ENCODE data around the gene STX17.
"Not testable (repeated sequence)": the region's sequence is repeated elsewhere in the genome, so short reads cannot be mapped to it uniquely, and the experiment has no call there.

STX17 gene

DNA sequence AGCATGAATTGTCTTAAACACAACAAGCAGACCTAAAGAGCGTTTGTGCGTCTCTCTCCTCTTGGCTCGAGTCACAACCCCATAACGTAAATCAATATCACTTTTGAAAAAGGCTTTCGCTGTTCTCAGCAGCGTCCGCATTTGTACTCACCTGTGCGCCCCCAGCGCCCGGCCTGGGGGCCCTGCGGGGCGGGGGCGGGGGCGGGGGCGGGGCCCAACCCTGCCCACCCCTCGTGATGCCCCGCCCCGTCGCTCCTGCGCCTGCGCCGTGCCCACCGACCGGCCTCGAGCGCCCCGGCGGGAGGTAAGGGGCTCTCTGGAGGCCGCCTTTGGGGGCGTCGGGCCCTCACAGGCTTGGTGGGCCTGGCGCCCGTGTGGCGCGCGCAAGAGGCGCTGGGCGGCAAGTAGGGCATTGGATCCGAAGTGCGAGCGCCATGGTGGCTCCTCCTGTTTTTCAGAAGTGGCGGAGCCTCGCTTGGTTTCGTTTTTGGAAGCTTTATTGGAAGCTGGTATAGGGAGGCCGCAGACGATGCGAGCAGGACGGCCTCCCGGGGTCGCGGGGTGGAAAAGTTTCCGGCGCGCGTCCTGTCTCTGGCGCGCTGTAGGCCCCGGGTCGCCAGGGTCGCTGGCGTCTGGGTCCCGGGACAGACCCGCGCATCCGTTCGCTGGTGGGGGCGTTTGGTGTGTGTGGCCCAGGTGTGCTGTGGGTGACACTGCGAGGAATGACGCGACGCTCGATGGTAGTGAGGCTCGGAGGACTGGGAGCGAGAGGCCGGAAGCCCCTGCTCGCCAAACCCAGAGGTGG is at the start of gene STX17:
TSS of gene STX17 (plus strand) at position 252 of the 805 bp plus-strand sequence. CDS start 8,586 bp downstream, outside the sequence.
- peak; percentile 86 for DNase-seq

GRCh38 chr9:99857576-99857975 is 48.9 kb upstream of the STX17 start:
- DNase-seq = not testable (repeated sequence)

DNA sequence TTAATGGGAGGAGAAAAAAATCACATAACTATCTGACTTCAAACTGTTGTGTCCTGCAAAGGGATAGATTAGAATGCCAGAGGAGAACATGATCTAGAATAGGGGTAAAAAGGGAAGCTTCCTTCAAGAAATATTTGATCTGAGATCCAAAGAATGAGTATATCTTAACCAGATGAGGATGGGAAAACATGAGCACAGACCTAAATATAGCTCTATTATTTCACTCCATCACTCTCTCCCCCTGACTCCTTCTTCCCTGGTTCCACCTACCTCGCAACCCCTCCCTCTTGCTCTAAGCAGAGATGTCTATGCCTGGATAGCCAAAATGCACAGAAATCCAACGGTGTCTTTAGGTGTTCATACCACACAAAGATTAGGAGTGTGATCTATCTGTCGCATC is 48.4 kb upstream of the STX17 start:
- no peak for DNase-seq

- DNase-seq = no peak
Observed at GRCh38 chr9:99859243-99859980, 47.0 kb upstream of the STX17 start.

DNA sequence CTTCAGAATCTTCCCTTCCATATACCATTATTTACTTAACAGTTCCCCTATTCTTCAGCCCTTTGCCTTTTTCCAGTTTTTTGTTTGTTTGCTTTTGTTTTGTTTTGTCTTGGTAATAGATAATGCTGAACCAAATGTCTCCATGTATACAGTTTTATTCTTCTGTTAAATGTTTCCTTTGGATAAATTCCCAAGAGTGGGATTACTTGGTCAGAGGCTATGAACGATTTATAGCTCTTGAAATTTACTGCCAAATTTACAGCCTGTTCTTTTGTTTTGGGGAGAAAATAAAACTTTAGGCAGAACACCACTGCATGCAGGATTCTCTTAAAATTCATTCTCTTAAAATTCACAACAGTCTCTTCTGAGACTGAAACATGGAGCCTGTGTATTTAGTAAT is 46.2 kb upstream of the STX17 start:
- no peak for DNase-seq

- DNase-seq = no peak
Observed at GRCh38 chr9:99863955-99864354, 42.5 kb upstream of the STX17 start.

DNA sequence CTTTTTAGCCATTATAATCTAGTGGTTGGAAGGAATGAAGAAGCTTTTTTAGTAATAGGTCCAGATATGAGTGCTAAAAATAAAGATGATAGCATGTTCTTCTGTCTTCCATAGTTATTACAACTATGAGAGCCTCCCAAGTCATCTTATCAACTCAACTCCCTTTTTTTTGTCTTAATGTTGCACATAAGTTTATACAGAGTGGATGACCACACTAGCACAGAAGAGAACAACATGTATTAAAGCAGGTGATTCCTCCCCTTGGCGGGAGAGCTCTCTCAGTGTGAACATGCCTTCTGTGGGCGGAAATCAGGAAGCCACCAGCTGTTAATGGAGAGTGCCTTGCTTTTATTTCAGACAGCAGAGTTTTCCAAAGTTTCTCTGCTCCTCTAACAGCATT is 40.1 kb upstream of the STX17 start:
- no peak for DNase-seq

DNA sequence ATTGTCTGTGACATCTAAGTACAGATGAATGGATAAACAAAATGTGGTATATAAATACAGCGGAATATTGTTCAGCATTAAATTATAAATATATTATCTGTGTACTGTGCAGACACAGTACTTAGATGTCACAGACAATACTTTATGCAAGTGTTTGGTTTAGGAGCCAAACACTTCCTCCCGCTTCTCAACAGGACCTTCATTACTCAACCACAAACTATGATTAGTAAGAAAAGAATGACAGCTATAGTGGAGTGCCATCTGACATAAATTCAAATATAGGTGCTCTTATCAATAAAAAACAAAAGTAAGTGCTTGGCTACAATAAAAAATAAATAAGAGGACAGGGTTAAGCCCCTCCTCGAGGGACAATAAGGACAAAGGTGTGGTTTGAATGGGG is 38.9 kb upstream of the STX17 start:
- DNase-seq = no peak

GRCh38 chr9:99867968-99868367 is 38.5 kb upstream of the STX17 start:
- DNase-seq = no peak

DNA sequence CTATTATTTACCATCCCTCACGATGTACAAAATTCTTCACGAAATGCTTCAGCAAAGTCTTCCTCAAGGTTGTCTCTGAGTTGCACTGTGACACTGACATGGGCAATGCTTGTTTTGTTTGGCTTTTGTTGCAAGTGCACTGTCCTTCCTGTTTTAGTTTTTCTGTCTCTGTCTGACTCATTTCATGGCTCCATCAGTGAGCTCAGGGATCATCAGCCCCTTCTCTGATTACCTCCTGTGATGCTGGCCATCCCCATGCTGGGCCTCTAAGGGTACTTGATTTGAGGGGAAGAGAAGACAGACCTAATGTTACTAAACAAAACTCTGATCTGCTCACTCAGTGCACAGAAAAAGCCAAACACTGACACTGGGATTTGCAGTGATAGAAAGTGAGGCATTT is 37.6 kb upstream of the STX17 start:
- no peak for DNase-seq

- DNase-seq = no peak
Observed at GRCh38 chr9:99870126-99870525, 36.3 kb upstream of the STX17 start.

- DNase-seq = no peak
Observed at GRCh38 chr9:99873531-99873930, 32.9 kb upstream of the STX17 start.

GRCh38 chr9:99873943-99874584 is 32.4 kb upstream of the STX17 start:
- DNase-seq = no peak

DNA sequence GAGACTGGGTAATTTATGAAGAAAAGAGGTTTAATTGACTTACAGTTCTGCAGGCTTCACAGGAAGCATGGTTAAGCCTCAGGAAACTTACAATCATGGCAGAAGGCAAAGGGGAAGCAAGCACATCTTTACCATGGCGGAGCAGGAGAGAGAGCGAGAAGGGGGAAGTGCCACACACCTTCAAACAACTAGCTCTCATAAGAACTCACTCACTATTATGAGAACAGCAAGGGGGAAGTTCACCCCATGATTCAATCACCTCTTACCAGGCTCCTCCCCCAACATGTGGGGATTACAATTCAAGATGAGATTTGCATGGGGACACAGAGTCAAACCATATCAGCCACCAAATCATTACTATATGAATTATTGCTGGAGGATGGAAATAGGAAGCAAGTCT is 30.3 kb upstream of the STX17 start:
- no peak for DNase-seq

- DNase-seq = no peak
Observed at GRCh38 chr9:99878651-99879050, 27.8 kb upstream of the STX17 start.

DNA sequence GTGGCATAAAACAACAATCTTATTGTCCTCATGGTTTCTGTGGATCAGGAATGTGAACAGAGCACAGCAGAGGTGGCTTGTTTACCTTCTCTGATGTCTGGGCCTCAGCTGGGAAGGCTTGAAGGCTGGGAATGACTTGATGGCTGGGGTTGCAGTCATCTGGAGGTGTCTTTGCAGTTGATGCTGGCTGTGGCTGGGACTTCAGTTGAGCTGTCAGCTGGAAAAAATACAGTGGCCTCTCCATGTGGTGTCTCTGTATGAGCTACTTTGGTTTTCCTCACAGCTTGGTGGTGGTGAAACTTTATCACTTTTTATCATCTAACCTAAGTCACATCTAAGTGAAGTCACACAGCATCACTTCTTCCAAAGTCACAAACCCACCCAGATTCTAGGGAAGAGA is 24.7 kb upstream of the STX17 start:
- no peak for DNase-seq

GRCh38 chr9:99885747-99886146 is 20.7 kb upstream of the STX17 start:
- DNase-seq = no peak

DNA sequence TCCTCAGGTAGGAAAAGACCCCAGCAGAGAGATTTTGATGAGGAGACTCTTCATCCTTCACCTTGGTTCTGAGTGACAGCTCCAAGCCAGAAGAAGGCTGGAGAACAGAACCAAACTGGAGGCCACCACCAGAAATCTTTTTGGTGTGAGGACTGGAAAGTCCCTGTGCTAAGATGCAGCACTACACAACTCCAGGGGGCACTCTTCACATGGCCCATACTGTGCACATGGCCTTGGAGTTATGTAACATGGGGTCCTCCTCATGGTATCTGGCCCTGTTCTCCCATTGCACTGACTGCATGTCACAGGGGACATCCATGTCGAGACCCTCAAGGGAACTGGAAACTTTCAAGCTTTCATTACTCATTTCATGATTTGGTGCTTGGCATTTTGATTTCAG is 17.3 kb upstream of the STX17 start:
- DNase-seq = no peak

DNA sequence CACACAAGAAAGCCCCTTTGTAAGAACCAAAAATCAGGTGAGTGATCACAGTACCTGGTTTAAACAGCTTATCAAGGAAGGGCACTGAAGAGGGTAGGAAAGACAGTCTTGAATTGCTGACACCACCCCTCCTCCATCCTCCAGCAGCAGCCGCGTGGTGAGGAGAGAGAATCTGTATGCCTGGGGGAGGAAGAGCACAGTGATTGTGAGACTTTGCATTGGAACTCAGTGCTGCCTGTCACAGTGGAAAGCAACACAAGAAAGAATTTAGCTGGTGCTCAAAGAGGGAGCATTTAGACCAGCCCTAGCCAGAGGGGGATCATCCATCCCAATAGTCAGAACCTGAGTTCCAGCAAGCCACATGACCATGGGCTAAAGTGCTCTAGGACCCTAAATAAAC is 11.6 kb upstream of the STX17 start:
- DNase-seq = no peak

GRCh38 chr9:99895510-99895909 is 10.9 kb upstream of the STX17 start:
- DNase-seq = no peak

- no peak for DNase-seq
Observed at GRCh38 chr9:99896119-99896518, 10.3 kb upstream of the STX17 start.

DNA sequence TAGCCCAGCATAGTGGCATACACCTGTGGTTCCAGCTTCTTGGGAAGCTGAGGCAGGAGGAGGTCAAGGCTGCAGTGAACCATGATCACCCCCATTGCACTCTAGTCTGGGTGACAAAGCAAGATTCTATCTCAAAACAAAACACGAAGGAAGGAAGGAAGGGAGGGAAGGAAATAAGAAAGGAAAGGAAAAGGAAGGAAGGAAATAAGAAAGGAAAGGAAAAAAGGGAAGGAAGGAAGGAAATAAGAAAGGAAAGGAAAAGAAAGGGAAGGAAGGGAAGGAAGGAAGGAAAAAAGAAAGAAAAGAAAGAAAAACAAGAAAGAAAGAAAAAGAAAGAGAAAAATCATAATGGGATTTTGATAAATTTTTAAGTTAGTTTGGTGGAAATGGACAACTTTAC is 3.1 kb upstream of the STX17 start:
- DNase-seq = no peak

DNA sequence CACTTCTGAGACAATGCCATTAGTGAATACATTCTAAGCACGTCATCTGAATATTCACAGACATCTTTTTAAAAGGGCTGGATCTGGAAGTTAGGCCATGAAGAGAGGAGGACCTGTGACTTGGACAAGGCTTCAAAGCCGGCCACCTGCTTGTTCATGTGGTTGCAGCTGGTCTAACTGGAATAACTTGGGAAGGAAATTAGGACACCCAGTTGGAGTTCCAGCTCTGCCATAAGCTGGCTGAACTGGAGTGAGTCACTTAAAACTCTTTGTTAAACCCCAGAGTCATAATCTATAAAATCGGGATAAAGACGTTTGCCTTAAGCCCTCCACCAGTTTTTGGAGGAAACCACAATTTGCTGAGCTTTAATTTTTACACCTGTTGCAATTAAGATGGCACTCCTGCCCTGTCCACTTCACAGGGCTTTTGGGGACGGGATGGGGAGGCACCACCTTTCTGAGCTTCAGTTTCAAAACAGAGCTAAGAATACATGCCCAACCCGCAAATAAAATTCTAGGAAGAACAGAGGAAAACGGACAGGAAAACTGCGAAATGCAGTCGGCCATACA is 536 bp upstream of the STX17 start:
- DNase-seq = no peak

DNA sequence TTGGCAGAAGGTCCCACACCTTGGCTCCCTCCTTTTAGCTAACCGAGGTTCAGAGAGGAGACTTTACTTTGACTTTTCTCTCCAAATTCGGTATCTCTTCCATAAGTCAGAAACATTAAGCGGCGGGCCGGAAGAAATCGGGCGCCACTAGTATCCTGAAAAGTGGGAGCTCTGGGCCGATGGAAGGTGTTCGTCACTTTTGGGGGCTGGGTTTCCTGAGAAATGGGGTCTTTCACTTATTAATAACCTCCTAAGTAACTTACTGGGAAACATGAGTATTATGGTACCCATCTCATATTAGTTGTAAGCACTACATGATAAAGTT is 716 bp downstream of the STX17 start:
- no peak for DNase-seq

Measured in left hindlimb (tissue), 1 donor.